ENCODE data around the gene ERICH4.

DNA sequence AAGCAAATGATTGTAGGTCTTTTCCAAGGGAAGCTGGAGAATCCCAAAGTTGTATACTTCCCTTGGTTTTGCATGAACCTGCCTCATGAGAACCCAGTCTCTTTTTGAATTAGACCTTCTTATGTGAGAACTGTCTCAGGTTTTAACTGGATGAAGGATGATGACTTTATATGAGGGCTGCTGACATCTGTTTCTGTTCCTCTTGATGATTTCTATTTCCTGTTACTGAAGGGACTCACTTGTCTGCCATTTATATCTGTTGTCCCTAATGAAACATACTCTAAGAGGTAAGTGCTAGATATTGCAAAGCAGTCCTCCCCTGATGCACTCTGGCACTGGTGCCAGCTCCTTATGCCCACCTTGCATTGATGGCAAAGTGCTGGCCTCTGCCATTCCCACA, 33.6 kb downstream of the ERICH4 start:
- TF ChIP-seq ATF3 (IDR thresholded peaks at IDR 0.05; ENCODE audit: insufficient read depth, low read depth, low read length), result no peak
- TF ChIP-seq, protein P1, sequence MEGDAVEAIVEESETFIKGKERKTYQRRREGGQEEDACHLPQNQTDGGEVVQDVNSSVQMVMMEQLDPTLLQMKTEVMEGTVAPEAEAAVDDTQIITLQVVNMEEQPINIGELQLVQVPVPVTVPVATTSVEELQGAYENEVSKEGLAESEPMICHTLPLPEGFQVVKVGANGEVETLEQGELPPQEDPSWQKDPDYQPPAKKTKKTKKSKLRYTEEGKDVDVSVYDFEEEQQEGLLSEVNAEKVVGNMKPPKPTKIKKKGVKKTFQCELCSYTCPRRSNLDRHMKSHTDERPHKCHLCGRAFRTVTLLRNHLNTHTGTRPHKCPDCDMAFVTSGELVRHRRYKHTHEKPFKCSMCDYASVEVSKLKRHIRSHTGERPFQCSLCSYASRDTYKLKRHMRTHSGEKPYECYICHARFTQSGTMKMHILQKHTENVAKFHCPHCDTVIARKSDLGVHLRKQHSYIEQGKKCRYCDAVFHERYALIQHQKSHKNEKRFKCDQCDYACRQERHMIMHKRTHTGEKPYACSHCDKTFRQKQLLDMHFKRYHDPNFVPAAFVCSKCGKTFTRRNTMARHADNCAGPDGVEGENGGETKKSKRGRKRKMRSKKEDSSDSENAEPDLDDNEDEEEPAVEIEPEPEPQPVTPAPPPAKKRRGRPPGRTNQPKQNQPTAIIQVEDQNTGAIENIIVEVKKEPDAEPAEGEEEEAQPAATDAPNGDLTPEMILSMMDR (IDR thresholded peaks at IDR 0.05; ENCODE audit: control extremely low read depth in 1 of 3, insufficient read depth in 1 of 3, low read depth in 1 of 3, low read length in 3 of 3), result no peak
- no peak for TF ChIP-seq EP300 (IDR thresholded peaks at IDR 0.05; ENCODE audit: borderline replicate concordance in 1 of 2, low read depth in 2 of 2, low read length in 2 of 2)
- TF ChIP-seq POLR2AphosphoS5 (IDR thresholded peaks at IDR 0.05; ENCODE audit: low read depth, low read length), result no peak
- TF ChIP-seq POLR2A (IDR thresholded peaks at IDR 0.05; ENCODE audit: control extremely low read depth in 1 of 2, low read depth in 2 of 2, low read length in 2 of 2), result no peak
